SK-MEL-5 (cell line): ENCODE data around the gene SLC25A21. TPM values are rescaled to one million over a fixed set of nuclear protein-coding genes. Genes with fewer than 3 reads are reported as not detected.
"Not testable (repeated sequence)": the region's sequence is repeated elsewhere in the genome, so short reads cannot be mapped to it uniquely, and the experiment has no call there.

Experiments used
- DNase-seq: peaks from one replicate; pipeline ENCODE4 v3.0.0-alpha.2; 2016; ENCODE audit warnings: low read depth, low spot score
- in situ Hi-C: cut with HindIII; loops from 2 replicates; pipeline ENCODE4 v1.10.0; 2016; ENCODE audit warnings: low sequenced_read_pairs, high pct_unique_total_duplicates, low pct_unique_long_range_greater_than_20kb
- total RNA-seq: library from RNA; depleted of rRNA; stranded (reverse); fragments of >200 nt; shearing (Covaris generic); gene quantifications from 2 replicates; pipeline ENCODE4 v1.2.3, GENCODE V29; 2014

SLC25A21 gene
- total RNA-seq, 1 experiment from 2014 or later: 1.8 TPM

- DNase-seq: no peak
- in situ Hi-C loops: no loop called here
These were observed 454.2 kb downstream of the SLC25A21 start for GRCh38 chr14:36718216-36718615.

- DNase-seq: no peak
- in situ Hi-C loops: no loop called here
These were observed 455.0 kb downstream of the SLC25A21 start for GRCh38 chr14:36717363-36717762.

DNA sequence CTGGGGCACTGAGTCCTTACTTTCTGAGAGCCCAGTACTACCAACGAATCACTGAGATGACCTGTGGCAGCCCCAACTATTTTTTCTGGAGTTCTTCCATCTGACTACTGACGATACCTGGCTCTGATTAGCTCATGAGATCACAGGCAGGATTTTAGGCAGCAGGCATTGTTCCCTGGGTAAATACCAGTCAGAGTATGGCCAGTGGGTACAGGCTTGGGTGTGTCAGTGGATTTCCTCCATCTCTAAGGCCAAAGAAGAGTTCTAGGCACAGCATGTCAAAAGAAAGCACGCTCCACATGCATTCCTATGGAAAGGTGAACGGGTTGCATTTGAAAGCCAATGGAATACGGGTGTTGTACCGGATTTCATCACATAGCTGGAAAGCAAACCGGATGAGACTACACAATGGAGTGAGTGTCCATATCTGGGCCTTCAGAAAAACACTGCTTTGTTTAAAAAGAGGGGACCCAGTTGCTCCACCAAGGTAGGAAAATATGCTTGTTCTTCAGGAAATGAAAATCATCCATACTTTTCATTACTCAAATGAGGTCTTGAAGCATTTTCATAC lies 455.7 kb downstream of the SLC25A21 start:
- in situ Hi-C loops: no loop called here
- peak; percentile 33 for DNase-seq

GRCh38 chr14:36713960-36714703 lies 458.3 kb downstream of the SLC25A21 start:
- in situ Hi-C loops: no loop called here
- DNase-seq: no peak

- in situ Hi-C loops: no loop called here
- no peak for DNase-seq
These were observed 464.8 kb downstream of the SLC25A21 start for GRCh38 chr14:36707570-36707969.

GRCh38 chr14:36702474-36702873 lies 469.9 kb downstream of the SLC25A21 start:
- in situ Hi-C loops: no loop called here
- DNase-seq: no peak

- in situ Hi-C loops: no loop called here
- DNase-seq: no peak
These were observed 471.3 kb downstream of the SLC25A21 start for GRCh38 chr14:36701132-36701531.

GRCh38 chr14:36700651-36701050 lies 471.8 kb downstream of the SLC25A21 start:
- in situ Hi-C loops: no loop called here
- no peak for DNase-seq

GRCh38 chr14:36699420-36699819 lies 473.0 kb downstream of the SLC25A21 start:
- DNase-seq, in situ Hi-C loops: not testable (repeated sequence)

DNA sequence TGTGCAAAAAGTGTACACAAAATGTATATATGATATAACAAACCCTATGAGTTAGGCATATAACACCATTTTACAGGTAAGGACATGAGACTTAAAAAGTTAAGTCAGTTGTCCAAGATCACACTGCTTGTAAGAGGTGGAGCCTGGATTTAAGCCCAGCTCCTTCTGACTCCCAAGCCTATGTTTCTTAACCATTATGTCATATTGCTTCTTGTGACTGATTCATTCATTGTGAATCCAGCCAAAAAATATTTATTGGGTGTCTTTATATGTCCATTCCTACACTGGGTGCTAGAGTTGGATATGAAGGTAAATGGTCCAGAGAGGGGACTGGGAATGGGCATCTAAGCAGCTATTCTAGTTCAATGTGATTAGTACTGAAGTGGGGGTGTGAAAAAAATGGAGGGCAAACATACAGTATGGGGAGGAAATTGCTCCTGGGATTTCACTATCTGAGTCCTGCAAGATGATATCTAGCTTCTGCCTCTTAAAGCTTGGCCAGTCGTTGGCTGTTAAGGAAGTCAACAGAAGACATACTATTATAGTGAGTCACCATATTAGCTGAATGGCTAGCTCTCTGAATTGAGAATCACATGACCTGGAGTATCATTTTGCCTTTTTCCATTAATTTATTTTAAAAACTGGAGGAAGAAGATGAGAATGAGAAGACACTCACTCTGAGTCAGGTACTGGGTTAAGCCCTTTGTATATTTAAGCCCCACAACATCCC lies 481.9 kb downstream of the SLC25A21 start:
- in situ Hi-C loops: no loop called here
- DNase-seq: no peak

GRCh38 chr14:36684946-36685345 lies 487.5 kb downstream of the SLC25A21 start:
- DNase-seq: no peak
- in situ Hi-C loops: no loop called here

GRCh38 chr14:36683083-36683724 lies 489.2 kb downstream of the SLC25A21 start:
- DNase-seq: no peak
- in situ Hi-C loops: no loop called here

GRCh38 chr14:36682338-36682737 lies 490.1 kb downstream of the SLC25A21 start:
- DNase-seq: no peak
- in situ Hi-C loops: no loop called here

GRCh38 chr14:36676236-36676635 lies 496.2 kb downstream of the SLC25A21 start:
- in situ Hi-C loops: no loop called here
- DNase-seq: no peak

DNA sequence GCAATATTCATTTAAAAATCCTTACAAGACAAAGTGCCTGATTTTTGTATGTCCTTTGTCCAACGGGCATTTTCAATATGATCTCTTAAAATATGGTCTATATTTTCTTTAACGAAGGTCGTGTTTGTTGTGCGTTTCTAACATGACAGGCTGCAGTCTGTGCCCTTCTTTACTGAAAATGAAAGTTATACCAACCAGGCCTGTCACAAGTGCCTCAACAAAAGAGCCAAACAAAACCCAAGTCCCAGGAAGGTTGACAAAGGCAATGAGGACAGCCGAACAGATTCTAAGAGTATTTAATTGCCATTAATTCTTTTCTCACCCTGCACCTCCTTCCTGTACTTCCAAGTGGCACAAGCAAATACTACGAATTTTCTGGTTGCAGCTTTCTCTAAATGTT lies 496.8 kb downstream of the SLC25A21 start:
- in situ Hi-C loops: no loop called here
- DNase-seq: peak; percentile 12

- no peak for DNase-seq
- in situ Hi-C loops: no loop called here
These were observed 497.7 kb downstream of the SLC25A21 start for GRCh38 chr14:36674659-36675058.

DNA sequence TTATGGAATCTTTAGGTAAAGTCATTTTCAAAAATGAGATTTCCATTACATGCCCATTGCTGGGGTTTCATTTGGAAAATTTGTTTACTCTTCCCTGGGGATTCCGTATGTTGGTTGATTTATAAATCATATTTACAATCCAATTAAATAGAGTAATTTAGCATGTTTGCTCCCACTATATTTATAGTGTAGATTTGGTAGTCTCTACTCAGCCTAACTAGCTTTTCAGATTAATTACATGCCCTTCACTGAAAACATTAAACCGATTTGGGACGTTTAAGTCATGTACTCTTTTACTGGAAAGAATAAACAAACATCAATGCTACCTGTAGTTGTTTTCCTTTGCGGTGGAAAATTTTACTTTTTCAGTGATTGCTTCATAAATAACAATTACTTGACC lies 500.3 kb downstream of the SLC25A21 start:
- no peak for DNase-seq
- in situ Hi-C loops: no loop called here

GRCh38 chr14:36671149-36671548 lies 501.3 kb downstream of the SLC25A21 start:
- in situ Hi-C loops: no loop called here
- DNase-seq: no peak
